GM18517 (cell line): ENCODE results near the gene RSRC1.

Experiments
- ATAC-seq: cut with Tn5 transposase; IDR thresholded peaks from one replicate; pipeline ENCODE4 v1.9.1; 2021; ENCODE audit warnings: mild to moderate bottlenecking, moderate library complexity; ENCODE audit not compliant: unreplicated experiment

Gene RSRC1

DNA sequence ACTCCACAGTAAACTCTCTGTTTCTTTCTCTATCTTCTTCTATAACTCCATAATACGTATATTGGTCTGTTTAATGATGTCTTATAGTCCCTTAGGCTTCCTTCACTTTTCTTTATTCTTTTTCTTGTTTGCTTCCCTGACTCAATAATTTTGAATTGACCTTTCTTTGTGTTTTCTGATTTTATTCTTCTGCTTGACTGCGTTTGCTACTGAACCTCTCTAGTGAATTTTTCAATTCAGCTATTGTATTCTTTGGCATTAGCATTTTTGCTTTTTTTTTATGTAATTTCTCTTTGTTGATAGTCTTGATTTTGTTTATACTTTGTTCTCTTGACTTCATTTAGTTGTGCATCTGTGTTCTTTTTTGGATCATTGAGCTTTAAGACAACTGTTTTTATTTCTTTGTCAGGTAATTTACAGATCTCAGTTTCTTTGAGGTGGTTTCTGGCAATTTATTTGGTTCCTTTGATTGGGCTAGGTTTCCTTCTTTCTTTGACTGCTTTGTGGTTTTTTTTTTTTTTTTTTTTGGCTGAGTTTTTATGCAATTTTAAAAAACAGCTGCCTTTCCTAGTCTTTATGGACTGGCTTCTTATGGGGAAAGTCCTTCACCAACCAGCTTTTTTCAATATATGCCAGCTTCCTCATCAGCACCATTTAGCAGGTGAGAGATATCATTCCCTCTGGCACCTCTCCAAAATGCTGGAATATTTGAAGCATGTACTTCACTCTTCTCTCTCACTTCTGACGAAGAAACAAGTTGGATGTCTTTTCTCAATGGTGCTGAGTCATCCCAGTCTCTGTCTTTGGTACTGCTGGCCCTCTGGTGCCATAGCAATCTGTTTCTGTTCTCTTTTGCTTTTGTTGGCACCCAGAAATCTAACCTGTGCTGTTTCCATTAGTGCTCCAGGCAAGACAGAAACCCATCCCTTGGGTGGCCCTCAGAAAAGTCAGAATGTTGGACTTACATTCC, 17.6 kb downstream of the RSRC1 start:
- ATAC-seq, result no peak

DNA sequence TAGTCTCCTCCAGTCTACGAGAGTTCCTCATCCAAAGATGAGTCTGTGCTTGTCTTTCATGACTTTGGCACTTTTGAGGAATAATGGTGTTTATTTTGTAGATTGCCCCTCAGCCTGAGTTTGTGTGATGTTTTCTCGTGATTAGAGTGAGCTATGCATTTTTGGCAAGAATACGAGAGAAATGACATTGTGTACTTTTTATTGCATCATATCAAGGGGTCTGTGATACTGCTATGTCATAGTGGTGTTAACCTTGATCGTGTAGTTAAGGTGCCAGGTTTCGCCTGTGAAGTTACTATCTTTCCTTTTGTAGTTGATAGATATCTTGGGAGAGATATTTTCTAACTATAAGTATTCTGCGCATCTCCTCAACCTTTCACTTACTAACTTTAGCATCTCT, 18.9 kb downstream of the RSRC1 start:
- ATAC-seq, result no peak

DNA sequence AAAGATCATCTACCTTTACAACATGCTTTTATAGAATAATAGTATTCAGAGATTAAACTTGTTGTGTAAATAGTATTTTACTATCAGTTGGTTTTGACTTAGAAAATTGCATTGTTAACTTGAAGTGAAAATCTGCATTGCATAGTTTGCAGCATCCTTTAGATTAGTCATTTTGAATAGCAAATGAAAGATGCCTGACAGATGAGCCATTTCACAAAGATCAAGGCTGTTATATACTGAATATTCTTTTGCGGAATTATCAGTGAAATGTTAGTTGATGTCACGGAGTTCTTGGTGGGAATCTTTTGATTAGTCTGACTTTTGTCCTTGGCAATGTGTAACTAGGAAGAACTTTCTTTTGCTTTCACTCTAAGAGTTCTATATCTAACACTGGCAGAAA, 24.5 kb downstream of the RSRC1 start:
- ATAC-seq, result no peak

DNA sequence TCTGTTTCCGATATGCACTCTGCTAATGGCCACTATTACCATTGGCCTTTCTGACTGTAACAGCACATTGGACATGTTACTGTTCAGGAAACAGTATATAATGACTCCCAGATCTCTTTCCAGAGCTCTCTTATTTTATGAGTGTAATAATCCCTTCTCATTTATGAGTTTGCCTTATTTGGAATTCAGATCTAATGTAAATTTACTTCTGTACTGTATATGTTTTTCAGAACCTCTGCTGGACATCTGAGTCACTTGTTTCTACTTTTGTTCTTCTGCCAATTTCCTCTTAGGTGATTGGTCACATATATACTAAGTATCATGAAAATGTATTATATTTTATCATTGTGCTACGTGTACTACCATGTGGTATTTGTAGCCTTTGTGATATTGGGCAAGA, 30.5 kb downstream of the RSRC1 start:
- no peak for ATAC-seq

DNA sequence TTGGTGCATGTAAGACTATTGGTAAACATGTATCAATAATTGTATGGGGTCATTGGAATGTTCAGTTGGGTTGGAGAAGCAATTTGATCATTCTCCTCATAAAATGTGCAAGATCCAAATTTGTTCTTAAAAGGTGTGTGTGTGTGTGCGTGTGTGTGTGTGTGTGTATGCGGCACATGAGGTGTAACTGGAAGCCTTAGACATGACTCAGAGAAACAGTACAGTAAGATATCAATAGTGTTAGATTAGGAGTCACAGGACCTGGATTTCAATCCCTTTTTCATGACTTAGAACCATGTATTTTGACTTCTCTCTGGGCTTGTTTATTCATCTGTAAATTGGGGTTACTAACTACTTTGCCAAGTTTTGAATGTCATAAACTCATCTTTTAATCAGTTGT, 38.3 kb downstream of the RSRC1 start:
- ATAC-seq, result no peak

DNA sequence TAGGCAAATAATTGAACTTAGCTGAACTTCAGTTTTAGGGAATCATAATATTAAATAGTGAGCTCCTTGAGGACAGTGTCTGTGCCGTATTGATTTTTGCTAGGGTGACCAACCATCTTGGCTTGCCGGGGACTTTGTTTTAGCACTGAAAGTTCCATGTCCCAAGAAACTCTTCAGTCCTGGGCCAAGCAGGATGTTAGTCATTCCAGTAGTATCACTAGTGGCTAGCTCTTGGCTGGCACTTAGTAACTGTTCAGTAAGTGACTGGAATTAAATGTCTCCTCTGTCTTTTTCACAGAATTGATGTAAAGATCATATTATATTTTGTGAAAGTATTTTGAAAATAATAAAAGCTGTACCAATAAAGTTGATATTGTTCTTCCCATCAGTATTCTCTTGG, 42.3 kb downstream of the RSRC1 start:
- peak; percentile 72 for ATAC-seq

DNA sequence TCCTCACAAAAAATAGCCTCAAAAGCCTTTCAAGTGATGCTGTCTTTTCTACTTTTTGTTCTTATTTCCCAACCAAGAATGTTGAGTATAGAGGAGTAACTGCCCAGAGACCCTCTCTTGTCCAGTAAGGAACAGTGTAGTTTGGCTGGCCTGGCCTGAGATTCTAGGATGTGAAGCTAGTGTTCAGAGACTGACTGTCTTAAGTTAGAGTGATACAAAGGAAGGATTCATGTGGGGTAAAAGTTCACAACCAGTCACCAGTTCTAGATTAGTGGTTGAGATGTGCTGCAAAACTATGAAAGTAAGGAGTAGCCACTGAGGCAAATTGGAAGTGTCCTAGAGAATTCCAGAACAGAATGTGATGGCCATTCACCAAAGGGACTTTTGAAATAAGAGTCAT, 49.1 kb downstream of the RSRC1 start:
- no peak for ATAC-seq

DNA sequence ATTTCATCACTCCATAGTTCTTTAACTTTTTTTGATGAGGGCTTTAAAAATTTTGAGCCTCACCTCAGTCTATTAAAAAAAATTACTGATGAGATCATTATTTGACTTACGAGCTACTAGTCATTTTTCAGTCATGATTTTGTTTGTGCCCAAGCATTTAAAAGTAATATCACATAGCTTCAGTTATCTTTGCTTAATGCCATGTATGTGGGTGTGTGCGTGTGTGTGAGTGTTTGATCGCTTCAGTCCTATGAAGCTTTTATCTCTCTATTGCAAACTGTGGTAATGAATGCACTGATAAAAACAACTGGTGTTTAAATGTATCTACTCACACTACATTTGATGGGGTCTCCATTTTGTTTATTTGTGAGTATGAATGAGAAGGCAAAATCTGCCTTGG, 49.8 kb downstream of the RSRC1 start:
- no peak for ATAC-seq

DNA sequence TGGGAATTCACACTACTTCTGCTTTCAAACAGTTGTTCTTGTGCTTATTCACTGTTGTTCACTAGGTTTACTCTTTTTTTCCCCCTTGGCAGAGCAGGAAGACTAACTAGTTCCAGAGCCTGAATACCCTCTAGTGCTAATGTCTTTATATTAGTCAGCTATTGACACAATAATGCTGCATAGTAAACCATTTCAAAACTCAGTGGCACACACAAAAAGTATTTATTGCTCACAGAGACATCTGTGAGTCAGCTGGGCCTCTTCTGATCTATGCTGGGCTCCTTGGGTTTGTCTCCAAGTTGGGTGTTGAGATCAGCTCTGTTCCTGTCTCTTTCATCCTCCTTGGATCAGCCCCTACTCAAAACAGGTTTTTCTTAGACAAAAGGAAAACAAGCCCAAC, 51.1 kb downstream of the RSRC1 start:
- no peak for ATAC-seq

DNA sequence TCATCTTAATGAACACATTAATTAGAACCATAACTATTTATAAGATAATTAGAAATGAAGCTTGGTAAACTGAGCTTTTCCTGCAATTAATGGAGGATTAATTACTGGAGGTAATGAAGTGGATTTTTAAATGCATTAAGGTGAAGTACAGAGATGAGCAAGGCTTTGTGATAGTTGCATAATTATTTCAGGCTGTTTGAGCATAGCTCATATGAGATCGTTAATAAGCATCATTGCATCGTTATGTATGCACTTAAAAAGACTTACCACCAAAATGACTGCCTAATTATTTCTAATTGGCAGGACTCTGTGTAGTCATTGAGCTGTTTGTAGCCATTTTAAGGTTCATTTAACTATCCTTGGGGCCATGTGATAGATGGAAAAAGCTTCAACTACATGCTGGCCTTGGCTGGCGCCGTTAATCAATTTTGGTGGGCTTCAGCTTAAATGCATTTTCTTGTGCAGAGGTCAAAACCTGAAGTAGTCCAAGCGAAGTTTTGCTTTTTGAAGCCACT, 55.3 kb downstream of the RSRC1 start:
- no peak for ATAC-seq

DNA sequence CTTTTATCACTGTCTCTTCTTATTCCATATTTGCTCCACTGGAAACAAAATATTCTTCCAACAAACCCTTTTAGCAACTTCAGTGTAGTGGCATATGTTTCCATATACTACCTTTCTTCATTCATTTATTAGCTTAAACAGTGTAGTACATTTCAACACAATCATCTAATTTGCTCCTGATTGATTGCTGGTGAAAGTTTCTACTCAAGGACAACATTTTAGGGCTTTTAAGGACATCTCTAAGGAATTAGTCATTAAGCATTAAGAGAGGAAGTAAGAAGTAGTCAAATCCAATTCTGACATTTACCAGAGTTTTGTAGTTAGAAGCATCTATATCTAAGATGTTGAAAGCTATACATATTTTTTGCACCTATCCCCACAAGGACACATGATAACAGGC, 55.8 kb downstream of the RSRC1 start:
- ATAC-seq, result no peak

DNA sequence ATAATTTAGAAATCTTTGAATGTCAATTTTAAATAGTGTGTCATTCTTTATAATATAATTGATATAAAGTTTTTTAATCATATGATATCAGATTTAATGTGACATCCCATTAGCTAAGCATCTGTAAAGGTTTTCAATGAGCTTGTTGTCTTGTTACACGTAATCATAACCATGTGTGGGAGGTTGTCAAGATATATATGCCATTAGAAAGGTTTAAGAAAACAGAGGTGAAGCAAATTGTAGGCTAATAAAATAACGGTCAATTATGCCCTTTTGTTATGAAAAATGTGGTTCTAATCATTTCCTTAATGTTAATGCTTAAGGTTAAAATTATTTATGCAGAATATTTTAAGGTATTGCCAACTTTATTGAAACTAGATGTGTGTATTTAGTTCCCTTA, 56.3 kb downstream of the RSRC1 start:
- no peak for ATAC-seq

DNA sequence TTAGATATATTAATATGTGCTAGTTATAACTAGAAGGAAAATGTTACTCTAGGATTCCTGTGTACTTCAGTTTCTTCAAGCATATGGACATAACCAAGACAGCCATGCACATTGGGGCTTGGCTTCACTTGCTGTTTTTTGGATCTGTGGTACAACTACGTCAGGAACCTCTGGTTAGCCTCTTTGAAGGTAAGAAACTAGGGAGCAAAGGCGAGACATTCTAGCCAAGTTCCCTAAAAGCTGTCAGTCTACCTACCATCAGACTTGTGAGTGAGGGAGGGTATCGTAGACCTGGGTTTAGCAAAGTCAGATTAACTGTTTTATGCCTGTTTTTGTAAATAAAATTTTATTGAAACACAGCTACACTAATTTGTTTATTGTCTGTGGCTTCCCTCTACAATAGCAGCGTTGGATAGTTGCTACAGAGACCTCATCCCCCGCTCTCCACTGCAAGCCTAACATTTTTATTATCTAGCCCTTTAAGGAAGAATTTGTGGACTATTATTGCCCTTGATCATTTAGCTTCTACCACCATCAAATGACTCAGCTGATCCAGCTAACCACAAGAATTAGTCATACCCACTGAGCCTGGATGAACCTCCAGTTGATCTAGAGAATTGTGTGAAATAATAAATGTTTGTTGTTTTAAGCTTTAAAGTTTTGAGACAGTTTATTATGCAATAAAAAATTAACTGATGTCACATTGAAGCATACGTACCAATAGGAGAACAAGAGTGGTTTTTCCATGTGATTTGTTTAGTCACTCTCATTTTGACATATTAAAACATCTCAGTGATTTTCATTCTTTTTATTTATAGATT, 58.1 kb downstream of the RSRC1 start:
- ATAC-seq, result no peak

DNA sequence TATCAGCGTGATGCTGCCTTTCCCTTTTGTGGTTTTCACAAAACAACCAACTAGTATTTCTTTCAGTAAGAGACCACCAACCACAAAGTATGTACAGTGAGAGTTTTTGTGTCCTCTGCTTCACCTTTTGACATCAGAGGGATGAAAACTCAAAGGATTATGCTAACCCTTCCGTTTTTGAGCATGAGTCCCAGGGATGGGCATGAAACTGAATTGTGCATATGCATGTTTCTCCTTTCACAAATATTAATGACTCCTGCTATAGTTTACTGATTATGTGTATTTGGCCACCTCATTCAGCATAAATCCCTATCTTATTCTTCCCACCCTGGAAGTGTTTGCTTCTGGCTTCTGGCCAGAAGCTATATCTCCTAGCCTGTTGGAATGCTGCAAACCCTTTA, 59.2 kb downstream of the RSRC1 start:
- ATAC-seq, result no peak

DNA sequence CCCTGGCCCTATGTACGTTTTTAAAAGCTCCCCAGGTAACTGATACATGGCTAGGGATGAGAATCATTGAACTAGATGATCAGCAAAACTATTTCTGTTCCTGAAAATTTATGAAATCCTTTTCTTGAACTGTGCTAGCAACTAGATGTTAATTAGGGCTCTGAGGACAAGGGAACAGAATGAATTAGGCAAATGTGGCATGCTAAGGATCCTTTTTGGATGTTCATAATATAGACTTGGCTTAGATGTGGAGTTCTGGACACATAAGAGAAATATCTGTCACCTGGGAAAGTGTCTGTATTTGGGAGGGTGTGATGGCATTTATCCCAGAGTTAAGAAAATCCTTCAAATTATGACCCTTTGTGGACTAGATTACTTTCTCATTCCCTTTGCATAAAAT, 71.2 kb downstream of the RSRC1 start:
- ATAC-seq, result no peak

DNA sequence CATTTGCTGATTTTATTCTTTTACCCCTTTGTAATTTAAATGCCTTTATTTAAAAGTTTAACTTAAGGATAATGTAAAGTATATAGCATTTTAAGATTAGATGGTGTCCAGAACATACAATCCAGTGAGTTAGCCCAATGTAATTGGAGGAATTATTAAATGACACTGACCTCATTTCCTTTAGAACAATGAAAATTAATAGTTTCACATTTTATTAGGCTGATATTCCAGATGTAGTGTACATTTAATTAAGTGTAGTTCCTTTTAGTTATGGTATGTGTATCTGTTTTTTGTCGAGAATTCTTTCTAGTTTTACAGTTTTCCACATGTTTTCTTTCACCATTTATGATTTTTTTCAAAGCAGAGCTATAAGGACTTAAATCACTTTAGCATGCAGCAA, 75.8 kb downstream of the RSRC1 start:
- ATAC-seq, result no peak

DNA sequence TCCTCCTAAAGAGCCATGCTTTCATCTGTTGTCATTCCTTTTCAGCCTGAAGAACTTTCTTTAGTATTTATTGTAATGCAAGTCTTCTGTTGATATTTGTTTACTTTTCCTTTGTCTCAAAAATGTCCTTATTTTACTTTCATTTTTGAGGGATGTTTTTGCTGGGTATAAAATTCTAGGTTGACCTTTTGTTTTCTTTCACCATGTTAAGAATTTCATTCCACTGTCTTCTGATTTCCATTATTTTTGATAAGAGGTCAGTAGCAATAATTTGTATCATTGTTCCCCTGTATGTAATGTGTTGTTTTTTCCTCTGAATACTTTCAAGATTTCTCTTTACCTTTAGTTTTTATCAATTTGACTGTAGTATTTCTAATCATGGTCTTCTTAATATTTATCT, 91.1 kb downstream of the RSRC1 start:
- ATAC-seq, result no peak

DNA sequence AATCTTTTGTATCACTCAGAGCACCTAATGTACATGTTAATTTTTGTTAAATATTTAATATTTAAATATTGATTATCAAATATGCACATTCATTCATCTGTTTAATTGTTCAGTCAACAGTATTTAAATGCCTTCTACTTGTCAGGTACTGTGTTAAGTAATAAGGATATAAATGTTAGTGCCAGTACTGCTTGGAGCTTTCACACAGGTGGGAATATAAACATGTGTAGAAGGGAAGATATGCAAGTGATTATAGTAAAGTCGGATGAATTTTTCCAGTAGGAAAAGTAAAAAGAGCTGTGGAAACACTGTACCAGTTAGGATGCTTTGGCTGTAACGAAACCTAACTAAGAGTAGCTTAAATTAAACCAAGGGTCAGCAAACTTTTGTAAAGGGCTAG, 95.4 kb downstream of the RSRC1 start:
- ATAC-seq, result no peak

DNA sequence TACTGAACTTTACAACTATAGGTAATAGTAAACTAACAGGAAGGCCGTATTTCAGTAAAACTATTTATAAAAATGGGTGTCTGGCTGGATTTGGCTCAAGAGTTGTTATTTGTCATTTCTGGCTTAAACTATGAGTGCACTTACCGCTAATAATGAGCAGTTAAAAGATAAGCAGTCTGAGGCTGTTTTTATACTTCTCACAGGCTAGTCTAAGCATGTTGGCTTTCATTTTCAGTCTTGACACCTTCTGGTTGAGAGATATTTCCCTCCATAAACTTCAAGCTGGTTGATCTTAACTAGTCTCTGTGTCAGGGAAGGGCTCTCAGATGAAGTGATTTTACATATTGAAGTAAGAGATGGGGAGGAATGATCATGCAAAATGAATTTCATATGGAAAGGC, 96.1 kb downstream of the RSRC1 start:
- ATAC-seq, result peak; percentile 48

DNA sequence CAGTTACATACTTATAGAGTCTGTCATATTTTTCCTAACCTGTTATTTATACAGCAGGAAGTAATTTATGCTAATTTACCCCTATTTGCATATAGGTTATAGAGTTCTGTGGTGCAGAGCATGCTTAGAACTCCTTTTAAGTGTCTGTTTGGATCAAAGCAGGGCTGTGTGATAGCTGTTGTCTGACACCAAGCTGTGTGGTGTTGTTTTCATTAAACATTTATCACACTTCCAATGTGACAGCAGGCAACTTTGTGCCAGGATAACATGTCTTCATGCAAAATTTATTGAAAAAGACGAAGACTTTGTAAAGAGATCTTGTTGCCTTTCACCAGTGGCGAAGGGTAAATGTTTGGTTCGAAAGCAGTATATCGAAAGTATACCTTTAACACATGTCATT, 100.2 kb downstream of the RSRC1 start:
- ATAC-seq, result no peak

DNA sequence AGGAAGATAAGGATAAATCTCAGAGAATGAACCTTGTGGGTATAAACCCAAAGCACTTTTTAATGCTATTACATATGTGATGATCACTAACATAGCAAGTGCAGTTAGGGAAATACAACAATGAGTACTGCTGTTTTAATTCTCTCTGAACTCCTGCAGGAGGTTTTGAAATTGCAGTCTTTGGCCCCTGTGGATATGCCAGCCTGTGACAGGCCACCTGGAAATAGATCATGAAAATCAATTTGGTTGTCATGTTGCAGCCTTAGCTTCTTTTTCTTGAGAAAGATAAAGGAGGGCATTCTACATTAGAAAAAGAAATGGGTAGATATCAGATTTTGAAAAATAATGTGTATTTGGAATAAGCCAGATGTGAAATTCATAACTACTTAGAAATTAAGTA, 103.6 kb downstream of the RSRC1 start:
- no peak for ATAC-seq

DNA sequence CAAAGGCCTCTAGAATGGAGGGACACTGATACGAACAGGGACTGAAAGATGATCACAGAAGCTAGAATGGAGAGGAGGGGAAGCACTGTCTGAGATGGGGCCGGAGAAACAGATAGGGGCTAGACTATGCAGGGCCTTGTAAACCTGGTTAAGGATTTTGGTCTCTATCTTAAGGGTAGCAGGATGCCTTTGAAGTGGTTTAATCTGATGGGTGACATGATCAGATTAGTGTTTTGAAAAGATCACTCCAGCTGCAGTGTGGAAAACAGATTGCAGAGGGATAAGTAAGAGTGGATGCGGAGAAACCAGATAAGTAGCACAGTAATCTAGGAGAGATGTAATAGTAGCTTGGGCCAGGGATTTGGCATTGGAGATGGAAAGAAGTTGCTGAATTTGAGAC, 108.1 kb downstream of the RSRC1 start:
- ATAC-seq, result no peak
